Measurements from ENCODE around the gene CCDC12.

DNA sequence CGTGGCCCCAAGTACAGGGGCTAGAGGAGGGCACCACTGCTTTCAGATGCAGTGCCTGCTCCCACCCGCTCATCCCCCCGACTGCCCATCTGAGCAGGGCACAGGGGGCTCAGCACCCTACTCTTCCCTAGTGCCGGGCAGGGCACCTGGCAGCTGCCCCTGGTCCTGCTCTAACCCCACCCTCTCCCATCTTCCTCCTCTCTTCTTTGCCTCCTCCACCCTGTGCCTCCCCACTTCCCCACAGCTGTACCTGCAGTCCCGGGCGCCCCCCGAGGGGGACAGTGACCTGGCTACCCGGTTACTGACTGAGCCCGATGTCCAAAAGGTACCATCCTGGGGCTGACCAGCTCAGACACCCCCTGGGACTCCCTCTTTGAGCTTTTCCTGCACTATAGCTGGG lies 15.7 kb upstream of the CCDC12 start:
- TF ChIP-seq POLR2A (IDR thresholded peaks at IDR 0.05; ENCODE audit: extremely low read depth, insufficient read length) (no peak), CTCF (IDR thresholded peaks at IDR 0.05; ENCODE audit: low read depth, low read length) (no peak)
